HL-60 (cell line): ENCODE data around the gene SIRT4.
A peak's percentile ranks its signal among the peaks of the same experiment; 100 is the strongest.

ENCODE experiments used
- DNase-seq, 2 experiments: peaks; one replicate each; pipeline ENCODE4 v3.0.0-alpha.2; 2010 to 2020; ENCODE audit warnings: low read depth in 1 of 2, low spot score in 1 of 2
- H3K27ac ChIP-seq: fragments of 250-450 bp; sonication (Bioruptor Pico); replicated peaks from 2 replicates; pipeline ENCODE4 v1.5.1; 2020; ENCODE audit warnings: mild to moderate bottlenecking, moderate library complexity
- H3K27me3 ChIP-seq: fragments of 250-450 bp; sonication (Bioruptor Pico); 2 replicates; pipeline ENCODE4 v1.5.1; 2021; ENCODE audit warnings: mild to moderate bottlenecking, moderate library complexity; ENCODE audit not compliant: insufficient read depth, poor library complexity, severe bottlenecking
- H3K4me3 ChIP-seq: replicated peaks from 2 replicates; pipeline ENCODE4 v1.5.1; 2011; ENCODE audit warnings: mild to moderate bottlenecking, control low read depth, low read length; ENCODE audit not compliant: insufficient read depth
- GABPA ChIP-seq: IDR thresholded peaks from 2 replicates; pipeline ENCODE4 v1.6.1; 2012; ENCODE audit warnings: low read depth
- POLR2AphosphoS5 ChIP-seq: IDR thresholded peaks from 2 replicates; pipeline ENCODE4 v1.6.1; 2012; ENCODE audit warnings: low read depth
- REST ChIP-seq: IDR thresholded peaks from 2 replicates; pipeline ENCODE4 v1.6.1; 2012; ENCODE audit warnings: low read depth; ENCODE audit not compliant: insufficient replicate concordance
- SPI1 ChIP-seq: IDR thresholded peaks from 2 replicates; pipeline ENCODE4 v1.6.1; 2012; ENCODE audit warnings: low read depth, mild to moderate bottlenecking, borderline replicate concordance
- TF ChIP-seq, protein P1 (sequence below): IDR thresholded peaks from one replicate; pipeline ENCODE4 v1.5.1; 2011; ENCODE audit warnings: low read length, control low read depth, inconsistent platforms; ENCODE audit not compliant: insufficient read depth

SIRT4 gene

DNA sequence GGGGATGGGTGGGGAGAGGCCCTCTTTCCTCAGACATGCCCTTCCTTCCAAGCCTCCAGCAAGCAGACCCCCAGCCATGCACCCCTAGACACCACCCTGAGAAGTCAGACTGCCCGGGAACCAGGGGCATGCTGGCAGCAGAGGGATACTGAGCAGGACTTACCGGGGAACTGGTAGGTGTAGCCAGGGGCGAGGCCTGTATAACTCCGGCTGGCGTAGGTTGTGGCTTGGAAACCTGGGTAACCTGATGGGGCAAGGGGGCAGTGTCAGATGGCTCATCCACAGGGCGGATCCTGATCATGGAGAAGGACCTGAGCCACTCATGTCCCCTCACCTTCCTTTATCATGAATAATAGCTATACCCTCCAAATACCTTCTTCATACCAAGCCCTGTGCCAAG lies 51.0 kb downstream of the SIRT4 start:
- TF ChIP-seq SPI1, result no peak
- no peak overlapping the region for H3K27ac ChIP-seq
- no peak for DNase-seq
- H3K4me3 ChIP-seq, result no peak overlapping the region
- H3K27me3 ChIP-seq, result peaks cover 9% of the 10 kb centered on the region

DNA sequence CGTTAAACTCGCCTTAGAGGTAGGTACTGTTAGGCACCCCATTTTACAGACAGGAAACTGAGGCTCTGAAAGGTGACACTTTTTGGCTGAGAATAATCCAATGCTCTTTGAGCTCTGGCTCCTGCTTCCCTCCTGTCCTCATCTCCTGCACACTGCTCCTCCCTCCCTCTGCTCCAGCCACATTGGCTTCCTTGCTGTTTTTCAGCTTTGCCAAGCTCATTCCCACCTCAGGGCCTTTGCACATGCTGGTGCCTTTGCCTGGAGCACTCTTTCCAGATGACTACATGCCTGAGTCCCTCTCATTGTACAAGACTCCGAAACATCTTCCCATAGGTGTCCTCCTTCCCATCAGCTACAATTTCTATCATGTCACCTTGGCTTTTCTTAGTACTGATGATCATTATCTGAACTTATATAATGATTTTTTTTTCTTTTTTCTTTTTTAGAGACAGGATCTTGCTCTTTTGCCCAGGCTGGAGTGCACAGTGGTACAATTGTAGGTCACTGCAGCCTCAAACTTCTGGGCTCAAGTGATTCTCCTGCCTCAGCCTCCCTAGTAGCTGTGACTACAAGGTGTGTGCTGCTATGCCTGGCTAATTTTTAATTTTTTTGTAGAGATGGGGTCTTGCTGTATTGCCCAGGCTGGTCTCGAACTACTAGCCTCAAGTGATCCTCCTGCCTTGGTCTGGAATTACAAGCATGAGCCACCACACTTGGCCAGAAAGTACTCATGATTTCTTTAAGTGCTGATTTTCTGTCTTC lies 51.6 kb downstream of the SIRT4 start:
- no peak for DNase-seq
- Histone ChIP-seq H3K4me3 (no peak overlapping the region), H3K27ac (no peak overlapping the region), H3K27me3 (peaks cover 10% of the 10 kb centered on the region)
- TF ChIP-seq POLR2AphosphoS5 (no peak), GABPA (no peak), SPI1 (no peak), REST (no peak)
- TF ChIP-seq, protein P1, sequence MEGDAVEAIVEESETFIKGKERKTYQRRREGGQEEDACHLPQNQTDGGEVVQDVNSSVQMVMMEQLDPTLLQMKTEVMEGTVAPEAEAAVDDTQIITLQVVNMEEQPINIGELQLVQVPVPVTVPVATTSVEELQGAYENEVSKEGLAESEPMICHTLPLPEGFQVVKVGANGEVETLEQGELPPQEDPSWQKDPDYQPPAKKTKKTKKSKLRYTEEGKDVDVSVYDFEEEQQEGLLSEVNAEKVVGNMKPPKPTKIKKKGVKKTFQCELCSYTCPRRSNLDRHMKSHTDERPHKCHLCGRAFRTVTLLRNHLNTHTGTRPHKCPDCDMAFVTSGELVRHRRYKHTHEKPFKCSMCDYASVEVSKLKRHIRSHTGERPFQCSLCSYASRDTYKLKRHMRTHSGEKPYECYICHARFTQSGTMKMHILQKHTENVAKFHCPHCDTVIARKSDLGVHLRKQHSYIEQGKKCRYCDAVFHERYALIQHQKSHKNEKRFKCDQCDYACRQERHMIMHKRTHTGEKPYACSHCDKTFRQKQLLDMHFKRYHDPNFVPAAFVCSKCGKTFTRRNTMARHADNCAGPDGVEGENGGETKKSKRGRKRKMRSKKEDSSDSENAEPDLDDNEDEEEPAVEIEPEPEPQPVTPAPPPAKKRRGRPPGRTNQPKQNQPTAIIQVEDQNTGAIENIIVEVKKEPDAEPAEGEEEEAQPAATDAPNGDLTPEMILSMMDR, result no peak

DNA sequence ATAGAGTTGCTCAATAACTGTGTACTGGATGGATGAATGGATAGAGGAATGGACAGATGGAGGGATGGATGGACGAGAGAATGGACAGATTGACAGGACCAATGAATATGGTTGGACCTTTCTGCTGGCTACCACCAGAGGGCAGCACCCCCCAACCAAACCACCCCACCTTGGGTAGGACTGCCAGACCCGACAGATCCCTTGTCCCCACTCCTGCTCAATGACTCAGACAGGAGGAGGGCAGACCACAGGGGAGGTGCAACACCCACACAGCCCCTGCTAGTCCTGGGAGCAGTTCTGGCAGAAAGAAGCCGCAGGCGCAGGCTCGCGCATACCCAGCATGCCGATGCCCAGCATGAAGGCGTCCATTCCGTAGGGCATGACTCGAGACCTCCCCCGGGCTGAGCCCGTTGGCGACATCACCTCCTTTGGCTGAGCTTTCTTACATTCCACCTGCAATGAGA lies 54.5 kb downstream of the SIRT4 start:
- no peak overlapping the region for H3K4me3 ChIP-seq
- peak; percentile 50 to 72 for DNase-seq
- TF ChIP-seq, protein P1, result peak; percentile 90
- no peak for TF ChIP-seq REST

GRCh38 chr12:120357104-120357503 lies 55.0 kb downstream of the SIRT4 start:
- H3K4me3 ChIP-seq, result no peak overlapping the region
- no peak for DNase-seq
- TF ChIP-seq REST, result no peak
- no peak for TF ChIP-seq SPI1
- TF ChIP-seq POLR2AphosphoS5, result no peak
- TF ChIP-seq GABPA, result no peak
- TF ChIP-seq, protein P1, result no peak
- no peak overlapping the region for H3K27ac ChIP-seq
- H3K27me3 ChIP-seq, result peaks cover 20% of the 10 kb centered on the region

More for the DNA sequence above, 54.5 kb downstream of the SIRT4 start:
- H3K27me3 ChIP-seq, result peaks cover 15% of the 10 kb centered on the region
- H3K27ac ChIP-seq, result no peak overlapping the region
